Hematopoietic multipotent progenitor cell treated with erythropoietin and hydrocortisone succinate and interleukin-3 and kit ligand, for 6 days (in vitro differentiated cells): Measurements from ENCODE around the gene PGM1.
"Not testable (repeated sequence)": the region's sequence is repeated elsewhere in the genome, so short reads cannot be mapped to it uniquely, and the experiment has no call there.

Experiments
- DNase-seq: peaks from one replicate; pipeline ENCODE4 v3.0.0-alpha.2; 2015

PGM1 gene

GRCh38 chr1:63593303-63593885 lies at the start of gene PGM1:
Gene PGM1, plus strand, starts transcription at chr1:63593411. Its CDS starts 78 bp downstream, at chr1:63593489.
- peak; percentile 74 for DNase-seq

GRCh38 chr1:63545780-63546179 lies 47.4 kb upstream of the PGM1 start:
- no peak for DNase-seq

GRCh38 chr1:63547621-63548294 lies 45.5 kb upstream of the PGM1 start:
- no peak for DNase-seq

- no peak for DNase-seq
Measured at GRCh38 chr1:63548303-63548702, 44.9 kb upstream of the PGM1 start.

- no peak for DNase-seq
Measured at GRCh38 chr1:63548877-63549276, 44.3 kb upstream of the PGM1 start.

- no peak for DNase-seq
Measured at GRCh38 chr1:63555480-63555879, 37.7 kb upstream of the PGM1 start.

GRCh38 chr1:63557365-63557987 lies 35.7 kb upstream of the PGM1 start:
- peak; percentile 74 for DNase-seq

GRCh38 chr1:63559357-63559756 lies 33.9 kb upstream of the PGM1 start:
- no peak for DNase-seq

GRCh38 chr1:63563745-63564144 lies 29.5 kb upstream of the PGM1 start:
- no peak for DNase-seq

- DNase-seq, result no peak
Measured at GRCh38 chr1:63569068-63569467, 24.1 kb upstream of the PGM1 start.

- no peak for DNase-seq
Measured at GRCh38 chr1:63569640-63570316, 23.4 kb upstream of the PGM1 start.

GRCh38 chr1:63572686-63573085 lies 20.5 kb upstream of the PGM1 start:
- DNase-seq, result not testable (repeated sequence)

- not testable (repeated sequence) for DNase-seq
Measured at GRCh38 chr1:63574203-63574796, 18.9 kb upstream of the PGM1 start.

- DNase-seq, result peak; percentile 44
Measured at GRCh38 chr1:63575340-63575826, 17.8 kb upstream of the PGM1 start.

- not testable (repeated sequence) for DNase-seq
Measured at GRCh38 chr1:63586326-63586725, 6.9 kb upstream of the PGM1 start.

- DNase-seq, result no peak
Measured at GRCh38 chr1:63590166-63590560, 3.0 kb upstream of the PGM1 start.

- DNase-seq, result peak; percentile 65
Measured at GRCh38 chr1:63592536-63593302, 492 bp upstream of the PGM1 start.

- DNase-seq, result peak; percentile 83
Measured at GRCh38 chr1:63593886-63594605, 835 bp downstream of the PGM1 start.

GRCh38 chr1:63595435-63595834 lies 2.2 kb downstream of the PGM1 start:
- no peak for DNase-seq

GRCh38 chr1:63599799-63600198 lies 6.6 kb downstream of the PGM1 start:
- DNase-seq, result no peak

GRCh38 chr1:63600248-63600647 lies 7.0 kb downstream of the PGM1 start:
- DNase-seq, result no peak

GRCh38 chr1:63601061-63601460 lies 7.8 kb downstream of the PGM1 start:
- peak; percentile 26 for DNase-seq
